ENCODE data around the gene FAM98B. TPM values are rescaled to one million over a fixed set of nuclear protein-coding genes. Genes with fewer than 3 reads are reported as not detected.

FAM98B gene
- total RNA-seq, 1 experiment from 2014 or later: 50.0 TPM

DNA sequence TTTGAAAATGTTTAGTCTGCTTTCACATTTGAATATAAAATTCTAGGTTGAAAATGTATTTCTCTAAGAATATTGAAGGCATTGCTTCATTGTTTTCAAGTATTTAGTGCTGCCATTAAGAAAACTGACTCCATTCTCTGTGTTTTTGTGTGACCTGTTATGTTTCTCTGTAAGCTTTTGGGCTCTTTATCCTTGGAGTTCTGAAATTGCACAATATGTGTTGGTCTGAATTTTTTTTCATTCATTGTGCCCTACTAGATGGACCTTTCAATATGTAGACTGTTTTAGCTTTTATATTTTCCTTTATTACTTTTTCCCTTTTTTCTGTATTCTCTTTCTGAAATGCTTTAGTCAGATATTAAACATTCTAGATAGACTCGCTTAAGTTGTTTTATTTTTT is 22.2 kb downstream of the FAM98B start:
- no peaks in the 10 kb centered on the region for H3K9me3 Mint-ChIP-seq
- no peak overlapping the region for H4K91ac ChIP-seq (ENCODE audit: insufficient read length, low read depth, low read length)
- no peak overlapping the region for H3K4me2 ChIP-seq (ENCODE audit: insufficient read depth, insufficient read length, low read length)
- H3K4me1 ChIP-seq (ENCODE audit: insufficient read depth, low read length): no peaks in the 10 kb centered on the region
- H2BK12ac ChIP-seq (ENCODE audit: insufficient read length, low read depth, low read length): no peak overlapping the region
- no peaks in the 10 kb centered on the region for H4K20me1 ChIP-seq (ENCODE audit: control insufficient read depth, insufficient read depth, insufficient read length)
- no peak overlapping the region for H3K4me3 Mint-ChIP-seq
- H3K27me3 ChIP-seq (ENCODE audit: insufficient read depth, low read length): no peaks in the 10 kb centered on the region; the same call in 1 of the 2 replicates
- no peak overlapping the region for H4K8ac ChIP-seq (replicated peaks; ENCODE audit: insufficient read length, low read depth, low read length)
- no peak overlapping the region for H2BK20ac ChIP-seq (ENCODE audit: low read depth, low read length, poor library complexity, severe bottlenecking)
- no peak overlapping the region for H3K56ac ChIP-seq (ENCODE audit: insufficient read length, low read depth, low read length)
- H3K23me2 ChIP-seq (ENCODE audit: insufficient read length, low read depth, low read length, poor library complexity, severe bottlenecking): no peaks in the 10 kb centered on the region
- no peak overlapping the region for H3K4ac ChIP-seq (ENCODE audit: low read depth, low read length)
- no CpG with 5 or more reads among the region's 1 CpG for WGBS (ENCODE audit: extremely low coverage, insufficient read length, low lambda C conversion rate)
- H2BK15ac ChIP-seq (ENCODE audit: low read depth, low read length): no peak overlapping the region
- no peak overlapping the region for H3K23ac ChIP-seq (ENCODE audit: insufficient read length, low read depth, low read length)
- H3K36me3 Mint-ChIP-seq (ENCODE audit: insufficient read depth in 1 of 3, low read depth in 3 of 3): peaks cover 10 to 35% (median 34%) of the 10 kb centered on the region in 3 experiments
- no peak overlapping the region for H4K5ac ChIP-seq (ENCODE audit: insufficient read length, low read depth, low read length)
- no peak overlapping the region for H2AK5ac ChIP-seq (ENCODE audit: insufficient read length, low read length)
- H2BK120ac ChIP-seq (ENCODE audit: low read depth, low read length, poor library complexity, severe bottlenecking): no peak overlapping the region
- no peak overlapping the region for H3K27ac ChIP-seq (ENCODE audit: insufficient read length, low read depth, low read length)
- no peak overlapping the region for H3K18ac ChIP-seq (ENCODE audit: insufficient read length, low read depth, low read length)
- no peaks in the 10 kb centered on the region for H3K4me1 Mint-ChIP-seq
- no peaks in the 10 kb centered on the region for H3K27me3 Mint-ChIP-seq (ENCODE audit: low read depth)
- no peaks in the 10 kb centered on the region for H3K79me2 ChIP-seq (ENCODE audit: insufficient read depth, low read length)
- H2AFZ ChIP-seq (ENCODE audit: low read length): no peak overlapping the region
- no peak overlapping the region for H2BK5ac ChIP-seq (ENCODE audit: insufficient read length, low read length)
- H3K9ac ChIP-seq (ENCODE audit: extremely low read depth, insufficient read length, low read length): no peak overlapping the region
- TF ChIP-seq, protein P1, sequence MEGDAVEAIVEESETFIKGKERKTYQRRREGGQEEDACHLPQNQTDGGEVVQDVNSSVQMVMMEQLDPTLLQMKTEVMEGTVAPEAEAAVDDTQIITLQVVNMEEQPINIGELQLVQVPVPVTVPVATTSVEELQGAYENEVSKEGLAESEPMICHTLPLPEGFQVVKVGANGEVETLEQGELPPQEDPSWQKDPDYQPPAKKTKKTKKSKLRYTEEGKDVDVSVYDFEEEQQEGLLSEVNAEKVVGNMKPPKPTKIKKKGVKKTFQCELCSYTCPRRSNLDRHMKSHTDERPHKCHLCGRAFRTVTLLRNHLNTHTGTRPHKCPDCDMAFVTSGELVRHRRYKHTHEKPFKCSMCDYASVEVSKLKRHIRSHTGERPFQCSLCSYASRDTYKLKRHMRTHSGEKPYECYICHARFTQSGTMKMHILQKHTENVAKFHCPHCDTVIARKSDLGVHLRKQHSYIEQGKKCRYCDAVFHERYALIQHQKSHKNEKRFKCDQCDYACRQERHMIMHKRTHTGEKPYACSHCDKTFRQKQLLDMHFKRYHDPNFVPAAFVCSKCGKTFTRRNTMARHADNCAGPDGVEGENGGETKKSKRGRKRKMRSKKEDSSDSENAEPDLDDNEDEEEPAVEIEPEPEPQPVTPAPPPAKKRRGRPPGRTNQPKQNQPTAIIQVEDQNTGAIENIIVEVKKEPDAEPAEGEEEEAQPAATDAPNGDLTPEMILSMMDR (conservative IDR thresholded peaks at IDR 0.05): no peak
- DNase-seq: no peak
- no peaks in the 10 kb centered on the region for H3K79me1 ChIP-seq (ENCODE audit: insufficient read depth, low read depth, low read length, poor library complexity, severe bottlenecking)
- H3K27ac Mint-ChIP-seq: no peak overlapping the region
- H3K9me3 ChIP-seq (ENCODE audit: control insufficient read depth, low read depth, low read length): no peaks in the 10 kb centered on the region
- no peak overlapping the region for H3T11ph ChIP-seq (ENCODE audit: low read length)
- no peak overlapping the region for H3K14ac ChIP-seq (ENCODE audit: insufficient read depth, low read length)

Data from H9 (cell line).